CD4-positive, alpha-beta T cell treated with Interleukin-15 for 1 hour (primary cell): ENCODE data around the gene RNF31.

ENCODE experiments used
- DNase-seq: peaks from one replicate; pipeline ENCODE4 v3.0.0-alpha.2; 2020

The RNF31 gene

DNA sequence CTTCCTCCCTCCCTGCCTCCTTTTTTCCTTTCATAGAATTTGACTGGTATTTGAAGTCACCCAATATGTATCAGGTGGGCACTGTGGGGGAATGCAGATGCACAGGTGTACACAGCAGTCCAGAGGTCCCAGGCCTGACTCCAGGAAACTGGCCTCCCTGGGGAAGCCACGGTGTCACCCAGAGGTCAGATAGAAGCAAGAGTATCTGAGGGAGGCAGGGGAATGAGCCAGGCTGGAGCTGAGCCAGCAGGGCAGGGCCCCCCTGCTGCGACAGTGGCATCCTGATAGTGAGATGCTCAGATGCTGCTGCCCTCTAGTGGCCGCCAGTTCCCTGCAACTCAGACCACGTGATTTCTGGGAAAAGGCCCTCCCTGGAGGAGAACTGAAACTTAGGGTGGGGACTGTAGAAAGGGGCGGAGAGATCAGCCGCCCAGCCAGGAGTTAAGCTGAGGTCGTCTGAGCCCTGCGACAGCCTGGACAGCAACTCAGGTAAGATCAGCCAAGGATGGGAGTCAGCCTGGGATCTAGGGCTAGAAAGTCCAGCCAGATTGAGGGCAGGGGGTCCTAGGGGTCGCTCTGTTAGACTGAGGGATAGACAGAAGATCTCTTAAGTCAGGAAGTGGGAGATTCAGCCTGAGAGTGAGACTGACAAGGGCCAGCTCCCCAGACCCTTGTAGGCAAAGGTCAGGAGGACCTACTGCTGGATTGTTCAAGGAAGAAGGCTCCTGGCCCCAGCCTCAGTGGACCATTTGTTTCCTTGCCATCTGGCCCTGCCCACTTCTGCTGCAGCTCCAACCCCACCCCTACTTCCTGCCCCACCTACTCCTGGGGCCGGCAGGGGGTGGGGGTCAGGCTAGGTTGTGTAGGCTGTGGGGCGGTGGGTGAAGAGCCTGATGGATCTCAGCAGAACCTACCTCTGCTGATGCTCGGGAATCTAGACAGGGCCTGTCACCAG is 13.8 kb downstream of the RNF31 start, which contains the start of gene IRF9:
Gene IRF9, plus strand, starts transcription at position 416 of the 955 bp plus-strand sequence. CDS start 880 bp downstream, outside the sequence.
- peak; percentile 95 for DNase-seq

DNA sequence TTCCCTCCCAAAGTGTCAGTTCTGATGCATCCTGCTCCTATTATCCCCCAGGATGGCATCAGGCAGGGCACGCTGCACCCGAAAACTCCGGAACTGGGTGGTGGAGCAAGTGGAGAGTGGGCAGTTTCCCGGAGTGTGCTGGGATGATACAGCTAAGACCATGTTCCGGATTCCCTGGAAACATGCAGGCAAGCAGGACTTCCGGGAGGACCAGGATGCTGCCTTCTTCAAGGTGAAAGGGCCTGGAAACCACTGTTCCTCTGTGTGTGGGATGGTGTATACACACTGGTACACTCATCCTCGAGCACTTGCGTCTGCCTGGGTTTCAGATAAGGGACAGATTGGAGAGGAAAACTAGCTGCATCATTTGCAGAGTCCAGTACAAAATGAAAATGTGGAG is 14.8 kb downstream of the RNF31 start:
- no peak for DNase-seq

DNA sequence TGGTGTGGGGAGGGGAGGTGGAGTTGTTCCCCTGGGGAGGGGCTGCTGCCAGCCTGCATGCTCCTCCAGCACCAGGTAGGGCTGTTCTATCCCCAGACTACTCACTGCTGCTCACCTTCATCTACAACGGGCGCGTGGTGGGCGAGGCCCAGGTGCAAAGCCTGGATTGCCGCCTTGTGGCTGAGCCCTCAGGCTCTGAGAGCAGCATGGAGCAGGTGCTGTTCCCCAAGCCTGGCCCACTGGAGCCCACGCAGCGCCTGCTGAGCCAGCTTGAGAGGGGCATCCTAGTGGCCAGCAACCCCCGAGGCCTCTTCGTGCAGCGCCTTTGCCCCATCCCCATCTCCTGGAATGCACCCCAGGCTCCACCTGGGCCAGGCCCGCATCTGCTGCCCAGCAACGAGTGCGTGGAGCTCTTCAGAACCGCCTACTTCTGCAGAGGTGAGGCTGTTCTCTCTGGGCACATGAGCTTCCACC is 17.3 kb downstream of the RNF31 start:
- no peak for DNase-seq

DNA sequence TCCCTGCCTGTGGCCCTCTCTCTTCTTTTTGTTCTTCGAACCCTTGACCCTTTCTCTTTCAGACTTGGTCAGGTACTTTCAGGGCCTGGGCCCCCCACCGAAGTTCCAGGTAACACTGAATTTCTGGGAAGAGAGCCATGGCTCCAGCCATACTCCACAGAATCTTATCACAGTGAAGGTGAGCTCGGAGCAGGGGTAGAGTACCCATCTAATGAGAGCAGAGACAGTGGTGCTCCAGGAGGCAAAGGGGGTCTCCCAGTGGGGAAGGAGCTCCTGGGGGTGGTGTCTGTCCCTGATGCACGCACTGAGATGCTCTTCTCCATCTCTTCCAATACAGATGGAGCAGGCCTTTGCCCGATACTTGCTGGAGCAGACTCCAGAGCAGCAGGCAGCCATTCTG is 18.5 kb downstream of the RNF31 start:
- no peak for DNase-seq

DNA sequence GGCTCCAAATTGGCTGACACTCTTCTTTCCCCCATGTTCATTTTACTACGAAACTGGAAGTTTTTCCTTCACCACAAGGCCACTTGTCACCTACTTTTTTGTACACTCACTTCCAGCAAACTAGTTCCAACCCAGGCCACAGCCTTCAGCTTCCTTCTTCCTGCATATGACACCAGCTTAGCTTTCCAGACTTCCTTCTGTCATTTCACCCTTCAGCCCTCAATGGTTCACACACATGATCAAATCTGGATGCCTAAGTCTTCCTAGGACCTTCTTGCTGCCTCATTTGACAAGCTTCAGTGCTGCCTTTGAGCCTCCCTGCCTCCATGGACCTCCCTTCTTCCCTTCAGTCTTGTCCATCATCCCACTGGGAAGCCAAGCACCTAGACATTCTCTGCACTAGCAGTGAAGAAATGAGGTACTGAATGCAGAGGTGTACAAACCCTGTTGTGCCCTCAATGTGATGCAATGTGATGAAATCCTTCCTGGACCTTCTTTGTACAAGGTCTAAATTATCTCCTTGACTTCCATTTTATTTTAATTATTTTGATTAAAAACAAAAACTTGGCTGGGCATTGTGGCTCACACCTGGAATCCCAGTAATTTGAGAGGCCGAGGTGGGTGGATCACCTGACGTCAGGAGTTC is 20.3 kb downstream of the RNF31 start:
- no peak for DNase-seq

DNA sequence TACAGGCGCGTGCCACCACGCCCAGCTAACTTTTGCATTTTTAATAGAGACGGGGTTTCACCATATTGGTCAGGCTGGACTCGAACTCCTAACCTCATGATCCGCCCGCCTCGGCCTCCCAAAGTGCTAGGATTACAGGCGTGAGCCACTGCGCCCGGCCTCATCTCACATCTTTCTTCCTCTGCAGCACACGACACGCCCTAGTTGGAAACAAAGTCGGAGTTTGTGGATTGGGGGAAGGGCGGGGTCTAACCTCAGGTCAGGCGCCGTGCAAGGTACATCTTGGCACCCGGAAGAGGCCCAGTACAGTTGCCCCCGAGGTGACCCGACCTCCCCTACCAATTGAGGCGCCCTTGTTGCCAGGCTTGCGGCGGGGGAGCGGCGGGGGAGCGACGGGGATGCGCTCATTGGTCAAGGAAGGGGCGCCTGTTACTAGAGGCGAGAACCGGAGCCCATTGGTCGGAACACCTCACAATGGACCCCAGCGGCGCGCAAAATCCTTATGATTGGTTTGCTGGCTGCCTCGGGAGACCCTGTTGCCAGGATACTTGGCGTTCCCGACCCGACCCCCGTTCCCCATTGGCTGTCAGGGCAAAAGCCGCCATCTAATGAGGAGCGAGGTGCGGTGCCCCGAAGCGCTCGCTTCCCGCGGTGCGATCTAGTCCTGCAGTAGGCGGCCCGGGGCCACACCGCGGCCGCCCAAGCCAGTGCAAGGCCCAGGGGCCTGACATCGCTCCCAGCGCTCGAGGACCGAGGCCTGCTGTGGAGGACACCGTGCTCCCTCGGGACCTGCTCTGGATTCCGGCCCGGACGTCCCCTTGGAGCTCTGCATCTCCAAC is 24.3 kb downstream of the RNF31 start, which contains the start of gene REC8:
Gene REC8, plus strand, starts transcription at position 659 of the 839 bp plus-strand sequence. CDS start 473 bp downstream, outside the sequence.
- DNase-seq, result peak; percentile 88

DNA sequence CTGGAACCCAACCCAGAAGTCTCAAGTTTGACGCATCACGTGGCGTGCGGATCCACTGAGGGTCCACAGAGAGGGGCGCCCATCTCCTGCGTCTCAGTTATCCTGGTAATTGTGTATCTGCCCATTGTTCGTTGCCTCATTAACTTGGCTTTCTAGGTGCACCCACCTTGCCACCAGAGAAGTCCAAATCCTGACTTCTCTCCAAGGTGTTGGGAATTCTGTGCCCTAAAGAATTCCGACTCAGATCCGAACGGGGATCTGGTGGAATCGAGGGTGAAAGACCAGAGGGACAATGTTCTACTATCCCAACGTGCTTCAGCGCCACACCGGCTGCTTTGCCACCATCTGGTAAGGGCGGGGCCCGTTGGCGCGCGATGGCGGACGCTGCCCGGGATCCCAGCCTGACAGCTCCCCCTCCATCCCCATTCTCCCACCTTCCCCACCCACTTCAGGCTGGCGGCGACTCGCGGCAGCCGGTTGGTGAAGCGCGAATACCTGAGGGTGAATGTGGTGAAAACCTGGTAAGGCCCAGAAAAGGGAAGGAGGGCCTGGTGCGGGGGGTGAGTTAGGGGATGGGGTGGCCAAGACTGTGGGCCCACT is 25.1 kb downstream of the RNF31 start:
- DNase-seq, result no peak

DNA sequence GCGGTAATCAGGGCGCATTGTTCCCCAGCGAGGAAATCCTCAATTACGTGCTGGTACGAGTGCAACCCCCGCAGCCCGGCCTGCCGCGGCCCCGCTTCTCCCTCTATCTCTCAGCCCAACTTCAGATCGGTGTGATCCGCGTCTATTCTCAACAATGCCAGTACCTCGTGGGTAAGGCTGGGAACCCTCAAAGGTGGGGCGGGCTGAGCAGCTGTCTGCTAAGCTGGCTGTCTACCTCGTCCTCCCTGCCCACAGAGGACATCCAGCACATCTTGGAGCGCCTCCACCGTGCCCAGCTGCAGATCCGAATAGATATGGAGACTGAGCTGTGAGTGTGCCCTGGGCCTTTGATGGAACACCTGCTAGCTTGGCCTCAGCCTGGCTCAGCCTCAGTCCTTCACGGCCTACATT is 25.6 kb downstream of the RNF31 start:
- DNase-seq, result no peak

DNA sequence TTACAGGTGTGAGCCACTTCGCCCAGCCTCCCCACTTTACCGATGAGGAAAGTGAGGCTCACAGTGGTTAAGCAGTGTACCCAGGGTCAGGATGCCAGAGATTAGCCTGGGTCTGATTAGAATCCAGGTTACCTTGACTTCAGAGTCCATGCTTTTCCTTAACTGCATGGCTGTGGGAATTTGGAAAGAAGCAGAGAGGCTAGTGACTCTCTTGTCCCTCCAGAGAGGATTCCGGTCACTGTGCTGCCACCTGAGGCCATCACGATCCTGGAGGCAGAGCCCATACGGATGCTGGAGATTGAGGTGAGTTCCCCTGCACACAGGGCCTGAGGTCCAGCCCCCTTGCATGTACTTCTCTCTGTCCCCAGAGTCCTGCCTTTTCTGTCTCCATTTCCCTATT is 29.3 kb downstream of the RNF31 start:
- no peak for DNase-seq

DNA sequence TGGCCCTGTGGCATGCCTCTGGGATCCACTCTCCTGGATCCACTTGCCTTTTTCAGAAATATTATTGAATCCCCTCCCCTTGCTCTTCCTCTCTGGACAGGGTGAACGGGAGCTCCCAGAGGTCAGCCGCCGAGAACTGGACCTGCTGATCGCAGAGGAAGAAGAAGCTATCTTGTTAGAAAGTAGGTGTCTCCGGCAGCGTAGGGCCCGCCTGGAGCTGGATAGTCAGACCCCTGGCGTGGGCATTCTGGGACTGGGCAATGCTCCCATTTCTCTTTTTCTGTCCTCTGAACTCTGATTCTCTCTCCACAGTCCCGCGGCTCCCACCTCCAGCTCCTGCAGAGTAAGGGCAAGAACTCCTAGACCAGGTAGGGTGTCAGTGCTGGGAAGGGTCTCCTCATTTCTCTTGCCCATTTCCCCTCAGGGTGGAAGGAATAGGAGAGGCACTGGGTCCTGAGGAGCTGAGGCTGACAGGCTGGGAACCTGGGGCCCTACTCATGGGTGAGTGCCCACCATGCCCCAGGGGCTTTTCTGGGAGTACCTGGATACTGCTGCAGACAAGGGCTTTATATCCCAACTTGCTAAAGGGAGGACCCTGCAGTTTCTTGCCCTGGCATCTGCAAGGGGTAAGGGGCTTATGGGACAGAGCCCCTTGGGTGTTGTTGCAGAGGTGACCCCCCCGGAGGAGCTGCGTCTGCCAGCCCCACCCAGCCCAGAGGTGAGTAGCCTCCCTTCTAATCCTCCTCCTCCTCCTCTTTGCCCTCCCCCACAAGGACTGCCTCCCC is 29.9 kb downstream of the RNF31 start:
- no peak for DNase-seq

DNA sequence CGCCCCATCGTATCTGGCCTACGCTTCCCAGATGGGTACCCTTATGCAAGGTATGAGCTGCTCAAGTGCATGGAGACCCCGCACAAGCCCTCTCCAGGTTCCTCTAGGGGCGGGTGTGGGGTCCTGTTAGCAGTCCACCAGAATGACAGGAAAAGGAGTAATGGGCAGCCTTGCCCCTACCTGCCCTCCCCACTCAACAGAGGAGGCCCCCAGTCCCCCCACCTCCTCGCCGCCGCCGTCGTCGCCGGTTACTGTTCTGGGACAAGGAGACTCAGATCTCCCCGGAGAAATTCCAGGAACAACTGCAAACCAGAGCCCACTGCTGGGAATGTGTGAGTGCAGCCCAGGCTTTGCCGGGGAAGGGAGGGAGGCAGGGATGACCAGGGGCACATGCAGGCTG is 30.6 kb downstream of the RNF31 start:
- no peak for DNase-seq

DNA sequence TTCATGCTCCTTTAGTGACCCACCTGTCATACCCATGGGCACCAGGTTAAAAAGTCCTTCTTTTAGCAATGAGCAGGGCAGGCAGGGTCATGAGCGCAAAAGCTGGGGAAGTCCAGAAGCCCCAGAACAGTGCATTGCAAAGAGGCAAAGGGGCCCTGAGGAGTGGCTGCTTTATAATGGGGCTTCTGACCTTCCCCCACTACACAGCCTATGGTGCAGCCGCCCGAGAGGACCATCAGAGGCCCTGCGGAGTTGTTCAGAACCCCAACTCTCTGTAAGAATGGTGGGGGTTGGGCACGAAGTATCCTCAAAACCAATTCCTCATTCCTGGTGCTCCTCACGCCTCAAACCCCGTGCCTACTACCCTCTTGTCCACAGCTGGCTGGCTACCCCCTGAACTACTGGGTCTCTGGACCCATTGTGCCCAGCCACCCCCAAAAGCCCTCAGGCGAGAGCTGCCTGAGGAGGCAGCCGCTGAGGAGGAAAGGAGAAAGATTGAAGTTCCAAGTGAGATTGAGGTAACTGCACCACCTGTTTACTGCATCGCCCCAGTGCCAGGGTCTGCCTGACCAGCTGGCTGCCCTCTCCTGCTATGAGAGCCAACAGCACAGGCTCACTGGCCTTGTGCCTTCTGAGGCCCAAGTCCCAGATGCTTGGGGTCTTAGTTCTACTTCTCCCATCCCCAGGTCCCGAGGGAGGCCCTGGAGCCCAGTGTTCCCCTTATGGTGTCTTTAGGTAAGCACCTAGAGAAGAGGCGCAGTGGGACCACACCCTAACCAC is 31.3 kb downstream of the RNF31 start:
- no peak for DNase-seq

DNA sequence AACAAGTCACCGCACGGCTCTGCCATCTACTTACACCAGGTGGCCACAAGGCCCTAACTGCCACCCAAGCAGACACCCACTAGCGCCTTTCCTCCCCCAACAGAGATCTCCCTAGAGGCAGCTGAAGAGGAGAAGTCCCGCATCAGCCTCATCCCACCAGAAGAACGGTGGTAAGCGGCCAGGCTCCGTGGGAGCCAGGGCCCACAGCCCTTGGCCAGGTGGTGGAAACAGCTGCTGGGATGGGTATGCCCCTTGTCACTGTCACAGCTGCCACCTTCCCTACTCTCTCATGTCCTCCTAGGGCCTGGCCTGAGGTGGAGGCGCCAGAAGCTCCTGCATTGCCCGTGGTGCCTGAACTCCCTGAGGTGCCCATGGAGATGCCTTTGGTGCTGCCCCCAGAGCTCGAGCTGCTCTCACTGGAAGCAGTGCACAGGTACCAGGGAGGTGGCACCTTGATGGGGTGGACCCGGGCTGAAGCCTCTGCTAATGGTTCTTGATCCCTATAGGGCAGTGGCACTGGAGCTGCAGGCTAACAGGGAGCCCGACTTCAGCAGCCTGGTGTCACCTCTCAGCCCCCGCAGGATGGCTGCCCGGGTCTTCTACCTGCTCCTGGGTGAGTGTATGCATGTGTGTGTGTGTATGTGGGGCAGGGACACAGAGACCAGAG is 32.1 kb downstream of the RNF31 start:
- no peak for DNase-seq

DNA sequence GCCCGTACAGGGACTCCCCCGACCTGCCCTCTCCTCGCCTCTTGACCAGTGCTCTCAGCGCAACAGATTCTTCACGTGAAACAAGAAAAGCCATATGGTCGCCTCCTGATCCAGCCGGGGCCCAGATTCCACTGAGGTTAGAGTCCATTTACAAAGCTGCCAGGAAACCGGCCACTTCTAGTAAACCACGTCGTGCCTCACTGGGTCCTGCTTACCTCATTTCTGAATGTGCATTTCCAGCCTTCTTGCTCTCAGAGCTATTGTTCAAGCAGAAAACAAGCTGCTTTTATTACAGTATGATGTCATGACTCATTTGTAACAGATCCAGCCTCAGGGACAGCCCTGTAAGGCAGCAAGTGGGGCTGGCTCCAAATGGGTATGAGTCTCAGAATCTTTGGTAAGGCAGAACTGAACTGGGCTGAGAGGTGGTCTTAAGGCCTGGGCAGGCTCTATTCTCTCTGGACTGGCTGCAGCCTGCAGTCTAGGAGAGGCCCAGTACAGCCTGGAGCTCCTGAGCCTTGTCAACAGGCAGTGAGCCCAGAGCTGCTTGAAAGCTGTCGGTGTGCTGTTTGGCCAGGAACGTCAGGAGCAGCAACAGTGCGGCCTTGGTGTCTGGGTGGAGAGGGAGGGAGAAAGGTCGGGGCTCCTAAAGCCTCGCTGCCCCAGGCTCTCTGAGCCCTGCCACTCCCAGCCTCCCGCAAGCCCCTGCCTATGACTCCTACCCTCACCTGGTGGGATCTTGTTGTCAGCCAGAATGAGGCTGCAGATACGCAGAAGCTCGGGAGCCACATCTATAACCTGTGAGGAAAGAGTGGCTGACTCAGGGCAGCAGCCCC is 32.9 kb downstream of the RNF31 start:
- DNase-seq, result no peak

DNA sequence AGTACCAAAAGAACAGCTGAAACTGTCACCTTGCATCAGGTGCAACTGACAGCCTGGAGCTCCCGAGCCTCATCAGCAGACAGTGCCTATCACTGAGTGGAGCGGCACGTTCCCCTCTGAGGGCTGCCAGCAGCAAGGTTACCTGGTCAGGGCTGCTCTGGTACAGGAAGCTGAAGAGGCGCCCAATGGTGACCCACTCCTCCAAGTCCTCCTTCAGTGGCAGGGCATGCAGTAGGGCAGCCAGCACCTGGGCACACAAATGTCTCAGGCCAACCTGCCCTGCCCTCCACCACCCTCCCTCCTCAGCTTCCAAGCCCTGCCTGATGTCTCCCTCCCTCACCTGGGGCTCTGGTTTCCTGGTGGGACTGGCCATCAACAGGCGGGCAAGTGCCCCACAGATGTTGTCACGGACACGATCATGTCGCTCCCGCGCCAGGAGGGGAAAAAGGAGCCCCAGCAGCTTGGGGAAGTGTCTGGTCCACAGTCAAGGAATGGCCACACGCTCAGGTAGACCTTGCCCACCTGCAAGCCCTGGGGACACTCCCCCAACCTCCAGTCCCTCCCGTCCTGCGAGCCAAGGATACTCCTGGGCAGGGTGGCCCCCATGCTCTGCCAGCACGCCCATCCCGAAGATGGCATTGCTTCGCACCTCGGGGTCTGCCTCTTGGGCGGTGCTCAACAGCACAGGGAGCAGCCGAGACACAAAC is 34.2 kb downstream of the RNF31 start:
- DNase-seq, result no peak

DNA sequence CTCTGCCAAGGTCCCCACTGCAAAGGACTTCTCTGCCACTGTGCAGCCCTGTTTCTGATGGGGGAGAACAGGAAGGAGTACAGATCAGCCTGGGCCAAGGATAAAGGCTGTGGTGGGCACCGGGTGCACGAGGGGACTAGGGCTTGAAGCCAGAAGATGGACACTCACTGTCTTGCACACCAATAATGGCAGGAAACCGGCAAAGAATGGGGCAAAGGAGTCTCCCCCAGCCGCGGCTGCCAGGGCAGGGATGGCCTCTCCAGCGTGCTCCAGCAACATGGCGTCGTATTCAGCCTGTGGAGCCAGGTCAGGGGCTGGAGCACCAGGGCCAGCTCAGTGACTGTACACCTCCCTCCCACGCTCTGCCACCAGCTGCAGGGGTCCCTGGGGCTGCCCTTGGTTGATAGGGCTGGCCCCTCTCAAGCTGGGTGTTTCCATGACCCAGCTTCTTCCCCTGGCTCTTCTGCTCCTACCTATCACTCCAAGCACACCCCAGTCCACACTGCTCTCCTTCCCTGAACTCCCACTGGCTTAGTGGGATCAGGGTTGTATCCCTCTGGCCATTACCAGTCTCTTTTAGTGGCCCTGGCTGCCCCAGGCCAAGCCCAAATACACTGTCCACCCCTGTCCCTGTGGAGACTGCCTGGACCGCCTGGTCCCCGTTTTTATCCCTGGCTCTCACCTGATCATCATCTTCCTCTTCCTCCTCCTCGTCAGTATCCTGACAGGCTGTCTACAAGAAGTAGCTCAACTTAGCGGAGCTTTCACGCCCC is 35.0 kb downstream of the RNF31 start:
- no peak for DNase-seq

DNA sequence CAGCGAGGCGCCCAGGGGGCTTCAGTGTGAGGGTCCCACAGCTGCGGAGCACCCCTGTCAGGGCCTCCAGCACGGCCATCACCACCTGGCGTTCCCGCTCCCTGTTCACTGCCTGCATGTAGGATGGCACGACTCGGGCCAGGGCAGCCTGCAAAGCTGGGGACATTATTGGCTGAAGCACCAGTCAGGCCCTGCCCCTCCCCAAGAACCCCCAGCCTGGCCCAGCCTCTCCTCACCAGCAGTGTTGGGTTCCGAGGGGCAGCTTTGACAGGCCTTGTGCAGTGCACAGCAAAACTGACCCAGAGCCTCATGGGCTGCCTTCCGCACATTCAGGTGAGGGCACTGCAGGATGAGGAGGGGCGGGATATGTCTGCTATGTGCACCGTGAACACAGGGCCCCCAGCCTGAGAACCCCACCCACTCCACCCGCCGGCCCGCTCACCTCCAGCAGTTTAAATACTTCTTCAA is 35.8 kb downstream of the RNF31 start:
- DNase-seq, result no peak
